Measurements from ENCODE around the gene GLOD5.

The GLOD5 gene

GRCh38 chrX:48761674-48762471 lies at the start of gene GLOD5:
TSS of gene GLOD5 (plus strand) at chrX:48761747. CDS start at chrX:48761791, 44 bp downstream.
- peak; percentile 1 to 7 for DNase-seq

- no peak for DNase-seq
These were observed 49.5 kb upstream of the GLOD5 start for GRCh38 chrX:48711929-48712505.

GRCh38 chrX:48713847-48714246 lies 47.7 kb upstream of the GLOD5 start:
- no peak for DNase-seq

GRCh38 chrX:48714573-48714972 lies 47.0 kb upstream of the GLOD5 start:
- DNase-seq, result no peak

- DNase-seq, result no peak
These were observed 46.5 kb upstream of the GLOD5 start for GRCh38 chrX:48715072-48715471.

GRCh38 chrX:48715876-48716502 lies 45.6 kb upstream of the GLOD5 start:
- DNase-seq, result no peak

- DNase-seq, result no peak
These were observed 41.6 kb upstream of the GLOD5 start for GRCh38 chrX:48719958-48720357.

GRCh38 chrX:48720577-48721250 lies 40.8 kb upstream of the GLOD5 start:
- no peak for DNase-seq

- no peak for DNase-seq
These were observed 39.6 kb upstream of the GLOD5 start for GRCh38 chrX:48721916-48722315.

- DNase-seq, result no peak
These were observed 35.0 kb upstream of the GLOD5 start for GRCh38 chrX:48726596-48726995.

- DNase-seq, result no peak
These were observed 32.9 kb upstream of the GLOD5 start for GRCh38 chrX:48728653-48729052.

GRCh38 chrX:48736303-48736702 lies 25.2 kb upstream of the GLOD5 start:
- DNase-seq, result no peak

GRCh38 chrX:48736878-48737212 lies 24.7 kb upstream of the GLOD5 start:
- no peak for DNase-seq

- peak; percentile 94 to 96 for DNase-seq
These were observed 24.2 kb upstream of the GLOD5 start for GRCh38 chrX:48737213-48737938.

- no peak for DNase-seq
These were observed 23.6 kb upstream of the GLOD5 start for GRCh38 chrX:48737940-48738339.

GRCh38 chrX:48741834-48742233 lies 19.7 kb upstream of the GLOD5 start:
- no peak for DNase-seq

GRCh38 chrX:48745222-48745621 lies 16.3 kb upstream of the GLOD5 start:
- no peak for DNase-seq

GRCh38 chrX:48747415-48748016 lies 14.0 kb upstream of the GLOD5 start:
- no peak for DNase-seq

GRCh38 chrX:48749182-48749581 lies 12.4 kb upstream of the GLOD5 start:
- no peak for DNase-seq

- no peak for DNase-seq
These were observed 10.2 kb upstream of the GLOD5 start for GRCh38 chrX:48751343-48751742.

GRCh38 chrX:48752498-48752897 lies 9.0 kb upstream of the GLOD5 start:
- no peak for DNase-seq

GRCh38 chrX:48753708-48754228 lies 7.8 kb upstream of the GLOD5 start:
- no peak for DNase-seq
